B cell (primary cell): ENCODE measurements around the gene KRT74.

Experiments used
- EZH2 ChIP-seq: IDR thresholded peaks from 2 replicates; pipeline ENCODE4 v1.6.1; 2012; ENCODE audit warnings: borderline replicate concordance, low read depth, mild to moderate bottlenecking, moderate library complexity, low read length; ENCODE audit not compliant: insufficient read depth, poor library complexity, severe bottlenecking
- TF ChIP-seq, protein P1 (sequence below): fragments of 200-600 bp; IDR thresholded peaks from one replicate; pipeline ENCODE4 v1.8.0; 2022; ENCODE audit warnings: antibody characterized with exemption, mild to moderate bottlenecking

DNA sequence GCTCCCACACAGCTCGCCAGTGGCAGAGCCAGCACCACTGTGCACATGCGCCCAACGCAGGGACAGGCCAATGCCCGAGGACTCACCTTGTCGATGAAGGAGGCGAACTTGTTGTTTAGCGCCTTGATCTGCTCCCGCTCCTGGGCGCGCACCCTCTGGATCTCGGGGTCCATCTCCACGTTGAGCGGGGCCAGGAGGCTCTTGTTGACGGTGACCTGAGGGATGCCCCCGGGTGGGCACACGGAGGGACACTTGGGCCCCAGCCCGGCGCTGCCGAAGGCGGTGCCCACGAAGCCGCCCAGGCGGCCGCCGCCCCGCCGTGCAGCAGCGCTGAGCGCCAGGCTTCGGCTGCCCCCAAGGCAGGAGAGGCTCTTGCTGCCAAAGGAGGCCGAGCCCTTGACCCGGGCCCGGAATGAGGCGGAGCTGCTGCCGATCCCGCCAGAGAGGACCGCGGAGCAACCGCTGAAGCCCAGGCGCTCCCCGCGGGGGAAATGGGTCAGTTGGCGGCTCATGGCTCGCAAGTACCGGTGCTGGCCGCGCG is 27.4 kb upstream of the KRT74 start, which contains the start of gene KRT72:
- TF ChIP-seq, protein P1, sequence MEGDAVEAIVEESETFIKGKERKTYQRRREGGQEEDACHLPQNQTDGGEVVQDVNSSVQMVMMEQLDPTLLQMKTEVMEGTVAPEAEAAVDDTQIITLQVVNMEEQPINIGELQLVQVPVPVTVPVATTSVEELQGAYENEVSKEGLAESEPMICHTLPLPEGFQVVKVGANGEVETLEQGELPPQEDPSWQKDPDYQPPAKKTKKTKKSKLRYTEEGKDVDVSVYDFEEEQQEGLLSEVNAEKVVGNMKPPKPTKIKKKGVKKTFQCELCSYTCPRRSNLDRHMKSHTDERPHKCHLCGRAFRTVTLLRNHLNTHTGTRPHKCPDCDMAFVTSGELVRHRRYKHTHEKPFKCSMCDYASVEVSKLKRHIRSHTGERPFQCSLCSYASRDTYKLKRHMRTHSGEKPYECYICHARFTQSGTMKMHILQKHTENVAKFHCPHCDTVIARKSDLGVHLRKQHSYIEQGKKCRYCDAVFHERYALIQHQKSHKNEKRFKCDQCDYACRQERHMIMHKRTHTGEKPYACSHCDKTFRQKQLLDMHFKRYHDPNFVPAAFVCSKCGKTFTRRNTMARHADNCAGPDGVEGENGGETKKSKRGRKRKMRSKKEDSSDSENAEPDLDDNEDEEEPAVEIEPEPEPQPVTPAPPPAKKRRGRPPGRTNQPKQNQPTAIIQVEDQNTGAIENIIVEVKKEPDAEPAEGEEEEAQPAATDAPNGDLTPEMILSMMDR, result no peak
- TF ChIP-seq EZH2, result no peak
